T-helper 22 cell (primary cell): ENCODE data around the gene CTIF.
"Not testable (repeated sequence)": the region's sequence is repeated elsewhere in the genome, so short reads cannot be mapped to it uniquely, and the experiment has no call there.

Source experiments
- DNase-seq: peaks from one replicate; pipeline ENCODE4 v3.0.0-alpha.2; 2020; ENCODE audit warnings: low read depth

Gene CTIF

DNA sequence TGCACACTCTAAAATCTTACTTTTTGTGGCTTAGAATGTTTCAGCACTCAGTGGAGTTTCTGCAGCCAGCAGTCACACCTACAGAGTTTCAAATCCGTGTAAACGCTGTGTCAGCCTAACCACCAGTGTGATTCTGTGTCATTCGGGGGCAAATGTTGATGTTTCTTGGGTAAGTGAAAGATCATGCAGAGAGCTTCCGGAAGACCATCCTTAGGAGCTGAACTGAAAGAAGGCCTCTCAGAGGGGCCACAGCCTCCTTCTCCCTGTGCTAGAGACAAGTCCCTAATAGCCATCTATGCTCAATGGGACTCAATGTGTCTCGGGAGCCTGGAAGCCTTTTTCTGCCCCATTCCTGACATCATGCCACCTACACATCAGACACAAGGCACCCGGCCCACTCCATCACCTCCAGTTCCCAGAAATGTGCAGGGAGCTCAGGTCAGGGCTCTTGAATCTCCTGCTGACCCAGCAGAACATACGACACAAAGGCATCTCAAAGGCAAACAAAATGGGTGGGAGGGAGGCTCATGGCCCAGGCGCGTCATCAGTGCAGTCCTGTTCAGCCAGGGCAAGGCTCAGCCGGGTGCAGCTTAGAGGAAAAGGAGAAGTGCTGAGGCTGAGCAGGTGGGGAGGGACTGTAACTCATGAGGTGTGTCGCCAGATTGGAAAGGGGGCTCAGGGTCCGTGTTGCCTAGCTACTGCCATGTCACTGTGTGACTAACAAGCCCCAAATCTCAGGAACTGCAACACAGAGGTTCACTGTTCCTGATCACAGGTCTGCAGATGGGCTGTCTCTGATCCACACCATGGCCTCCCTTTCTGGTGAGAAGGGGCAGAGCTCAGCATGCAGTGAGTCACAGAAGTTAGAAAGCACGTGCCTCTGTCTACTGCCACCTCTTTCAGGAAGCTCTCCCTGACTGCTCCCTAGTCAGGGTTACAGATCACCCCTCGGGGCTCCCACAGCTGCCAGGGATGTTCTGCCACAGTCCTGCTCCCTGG is 329.9 kb downstream of the CTIF start:
- DNase-seq: no peak

DNA sequence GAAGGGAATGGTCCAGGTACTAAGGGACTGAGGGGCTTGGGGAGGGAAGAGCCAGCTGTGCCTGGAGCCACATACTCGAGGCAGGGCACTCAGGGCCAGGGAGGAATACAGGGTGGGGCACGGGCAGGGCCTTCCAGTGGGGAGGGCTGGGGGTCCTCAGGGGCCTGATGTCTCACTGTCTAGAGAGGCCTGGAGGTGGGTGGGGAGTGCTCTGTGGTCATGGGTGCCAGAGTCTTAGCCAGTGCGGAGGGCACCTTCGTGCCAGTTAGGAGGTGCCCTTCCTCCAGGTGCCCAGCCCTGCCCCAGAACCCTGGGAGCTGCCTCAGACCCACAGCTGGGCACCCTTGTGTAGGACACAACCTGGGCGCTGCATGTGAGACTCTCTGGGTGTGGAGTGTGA is 330.8 kb downstream of the CTIF start:
- DNase-seq: no peak

DNA sequence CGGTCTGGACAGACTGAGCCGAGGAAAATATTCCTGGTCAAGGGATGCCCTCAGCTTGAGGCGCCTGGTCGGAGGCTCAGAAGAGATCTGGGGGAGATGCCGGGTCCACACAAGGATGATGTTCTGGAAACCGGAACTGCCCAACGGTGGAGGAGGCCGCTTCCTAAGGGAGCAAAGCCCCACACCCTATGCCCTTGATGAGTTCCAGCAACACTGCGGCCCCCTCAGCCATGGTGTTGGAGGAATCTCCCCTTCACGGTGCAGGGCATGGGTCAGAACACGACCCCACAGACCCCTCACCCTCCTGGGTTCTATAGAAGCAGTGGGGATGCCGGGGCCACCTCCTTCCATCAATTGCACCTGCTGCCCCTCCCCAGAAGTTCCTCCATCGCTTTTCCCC is 332.1 kb downstream of the CTIF start:
- DNase-seq: not testable (repeated sequence)

DNA sequence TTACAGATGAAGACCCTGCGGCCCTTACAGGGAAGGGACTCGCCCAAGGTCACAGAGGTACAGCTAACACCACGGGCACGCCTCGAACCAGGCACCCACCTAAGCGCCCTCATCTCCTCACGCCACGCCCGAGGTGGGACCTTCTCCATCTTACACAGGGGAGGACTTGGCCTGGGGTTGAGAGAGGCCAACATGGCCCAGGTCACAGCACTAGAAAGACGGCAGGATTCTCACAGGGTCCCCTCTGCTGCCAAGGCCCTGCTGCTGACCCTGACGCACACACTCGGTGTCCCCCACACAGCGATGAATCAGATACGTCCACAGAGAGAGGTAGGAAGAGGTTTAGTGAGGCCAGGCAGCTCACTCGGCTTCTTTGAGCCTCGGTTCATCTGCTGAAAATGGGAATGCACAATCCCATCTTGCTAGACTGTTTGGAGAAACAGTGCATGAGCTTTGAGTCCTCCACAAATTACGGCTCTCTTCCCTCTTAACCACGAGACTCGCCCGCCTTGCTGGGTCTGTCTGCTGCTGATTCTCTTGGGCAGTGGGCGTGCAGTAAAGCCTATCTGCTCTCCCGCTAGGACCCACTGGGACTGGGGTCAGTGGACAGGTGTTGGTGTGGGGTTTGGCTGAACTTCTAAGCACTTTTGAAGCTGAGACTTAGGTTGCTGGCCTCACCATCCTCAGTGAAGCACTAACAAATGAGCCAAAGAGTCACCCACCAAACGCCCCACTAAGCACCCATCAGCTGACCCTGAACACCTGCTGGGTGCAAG is 332.7 kb downstream of the CTIF start:
- no peak for DNase-seq

DNA sequence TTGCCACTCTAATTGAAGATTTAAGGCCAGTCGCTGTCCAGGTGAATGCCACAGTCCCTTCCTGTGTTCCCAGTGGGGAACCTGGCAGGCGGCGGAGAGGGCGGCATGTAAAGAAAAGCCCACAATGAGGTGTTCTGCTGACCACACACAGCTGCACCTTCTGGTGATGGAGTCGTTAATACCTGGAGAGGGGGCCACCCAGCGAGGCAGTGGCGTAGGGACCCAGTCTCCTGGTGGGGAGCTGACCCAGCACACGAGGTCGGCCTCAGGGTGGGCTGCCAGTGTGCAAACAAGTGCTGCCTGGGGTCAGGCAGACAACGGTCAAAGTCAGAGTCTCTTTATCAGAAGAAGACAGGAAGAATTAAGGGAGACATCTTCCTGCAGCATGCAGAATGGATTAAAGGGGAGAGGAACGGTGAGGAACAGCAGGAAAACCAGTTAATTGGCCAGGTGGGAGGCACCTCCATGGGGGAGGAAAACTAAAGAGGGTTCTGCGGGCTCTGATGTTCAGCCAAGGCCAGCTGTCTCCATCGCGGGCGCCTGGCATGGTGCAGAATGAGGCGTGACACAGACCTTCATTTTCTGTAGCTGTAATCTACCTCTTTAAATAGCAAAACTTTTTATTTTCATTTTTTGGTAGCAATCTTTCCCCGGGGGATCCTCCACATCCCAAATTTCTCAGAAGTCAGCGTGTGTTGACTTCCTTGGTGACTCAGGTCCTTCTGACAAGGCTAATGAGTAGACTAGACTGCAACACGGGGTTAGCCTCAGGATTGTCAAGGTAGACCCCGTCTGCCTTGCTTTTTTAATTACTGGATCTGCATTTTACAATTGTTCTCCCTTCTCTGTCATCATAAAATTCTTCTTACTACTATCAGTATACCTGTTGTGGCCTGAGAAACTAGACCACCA is 333.7 kb downstream of the CTIF start:
- no peak for DNase-seq

DNA sequence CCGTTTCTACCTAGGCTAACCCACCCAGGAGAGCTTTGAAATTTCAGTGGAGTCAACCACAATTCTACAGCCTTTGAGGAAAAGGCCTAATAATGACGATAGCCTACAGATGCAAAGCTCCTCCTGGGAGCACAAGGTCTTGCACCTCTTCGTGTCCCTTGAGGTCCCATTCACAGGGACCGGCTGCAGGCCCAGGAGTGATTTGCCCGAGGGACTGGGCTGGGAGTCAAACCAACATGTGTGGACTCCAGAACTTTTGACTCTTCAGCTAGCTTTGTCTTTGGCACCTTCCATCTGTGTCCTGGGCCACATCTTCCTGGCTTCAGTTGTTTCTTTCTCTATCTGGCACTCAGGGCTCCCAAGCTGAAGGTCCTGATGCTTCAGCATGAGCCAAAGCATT is 335.4 kb downstream of the CTIF start:
- DNase-seq: no peak

DNA sequence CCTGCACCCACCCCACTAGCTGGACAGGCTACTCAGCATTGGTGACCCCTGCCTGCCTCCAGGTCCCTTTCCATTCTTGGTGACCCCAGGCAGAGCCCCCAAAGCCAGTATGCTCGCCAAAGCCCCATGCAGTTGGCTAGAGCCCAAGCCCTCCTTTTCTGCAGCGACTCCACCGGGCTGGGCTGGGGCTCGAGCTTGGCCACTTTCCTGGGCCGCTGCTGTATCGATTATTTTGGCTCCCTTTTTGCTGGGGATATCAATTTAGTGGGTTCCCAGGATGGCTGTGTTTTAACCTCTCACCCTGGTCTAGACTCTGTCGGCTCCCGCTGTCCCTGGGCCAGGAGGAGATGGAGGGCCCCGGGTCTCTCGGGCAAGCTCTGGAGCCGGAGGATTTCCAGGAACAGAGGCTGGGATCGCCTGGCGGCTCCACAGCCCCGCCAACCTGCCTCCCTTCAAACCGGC is 335.9 kb downstream of the CTIF start:
- no peak for DNase-seq

DNA sequence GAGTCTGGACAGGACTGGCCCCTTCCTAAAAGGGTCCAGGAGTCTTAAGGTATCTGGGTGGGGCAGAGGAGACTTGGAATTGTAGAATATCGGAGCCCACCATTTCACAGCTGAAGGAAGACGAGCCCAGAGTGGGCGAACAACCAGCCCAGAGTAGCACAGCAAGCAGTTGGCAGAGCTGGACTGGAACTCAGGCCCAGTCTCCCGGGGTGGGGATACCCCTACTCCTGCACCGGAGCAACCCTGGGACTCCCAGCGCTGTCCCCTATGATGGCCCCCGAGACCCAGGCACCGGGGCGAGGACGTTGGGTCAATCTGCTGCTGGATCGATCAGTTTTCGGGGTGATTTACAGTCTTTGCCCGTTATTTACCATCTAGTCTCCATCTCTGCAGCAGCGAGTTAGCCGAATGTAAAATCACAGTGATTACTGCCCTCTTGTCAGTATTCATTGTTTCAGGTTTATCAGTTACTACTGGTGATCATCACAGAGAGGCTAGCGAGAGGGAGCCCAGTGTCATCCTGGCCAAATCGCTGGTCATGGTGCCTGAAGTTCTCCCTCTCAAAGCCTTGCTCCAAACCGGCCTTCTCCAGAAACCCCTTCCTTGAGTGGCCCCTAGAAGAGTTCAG is 336.6 kb downstream of the CTIF start:
- DNase-seq: no peak

DNA sequence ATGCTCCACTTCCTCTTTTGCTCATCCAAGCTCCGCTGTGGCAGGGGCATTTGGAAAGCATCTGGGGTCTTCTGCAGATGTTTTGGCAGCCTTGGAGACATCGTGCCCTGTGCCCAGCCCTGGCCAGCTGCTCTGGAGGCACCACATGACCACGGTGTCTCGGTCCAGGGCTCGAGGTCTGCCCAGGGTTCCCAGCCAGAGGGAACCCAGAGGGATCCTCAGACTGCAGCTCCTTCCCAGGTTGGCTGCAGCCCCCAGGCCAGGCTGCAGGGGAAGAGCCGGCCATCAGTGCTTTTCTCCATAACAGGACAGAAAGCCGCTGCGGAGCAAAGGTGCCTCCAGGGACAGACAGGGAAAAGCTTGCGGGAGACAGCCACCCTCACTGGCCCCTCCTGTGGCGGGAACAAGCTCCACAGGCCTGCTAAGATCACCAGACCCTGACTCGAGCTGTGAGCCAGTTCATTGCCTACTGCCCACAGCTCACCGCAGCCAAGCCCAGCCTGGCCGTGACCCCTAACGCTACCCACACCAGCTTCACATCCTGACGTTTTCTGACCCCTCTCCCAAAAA is 337.2 kb downstream of the CTIF start:
- no peak for DNase-seq

DNA sequence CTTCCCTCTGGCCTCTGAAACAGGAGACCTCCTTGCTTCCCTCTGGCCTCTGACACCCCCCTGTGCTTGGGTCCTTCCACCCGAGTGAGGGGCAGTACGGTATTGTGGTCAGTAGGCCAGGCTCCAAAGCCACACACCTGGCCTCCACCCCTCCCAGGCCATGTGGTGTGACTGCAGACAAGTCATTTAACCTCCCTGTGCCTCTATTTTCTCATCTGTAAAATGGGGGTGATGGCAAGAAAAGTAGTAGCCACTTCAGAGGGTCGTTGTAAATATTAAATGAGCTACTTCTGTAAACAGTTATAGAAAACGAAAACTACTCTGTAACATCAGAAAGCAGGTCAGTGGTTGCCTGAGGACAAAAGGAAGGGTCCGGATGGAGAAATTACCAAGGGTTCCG is 337.8 kb downstream of the CTIF start:
- no peak for DNase-seq

DNA sequence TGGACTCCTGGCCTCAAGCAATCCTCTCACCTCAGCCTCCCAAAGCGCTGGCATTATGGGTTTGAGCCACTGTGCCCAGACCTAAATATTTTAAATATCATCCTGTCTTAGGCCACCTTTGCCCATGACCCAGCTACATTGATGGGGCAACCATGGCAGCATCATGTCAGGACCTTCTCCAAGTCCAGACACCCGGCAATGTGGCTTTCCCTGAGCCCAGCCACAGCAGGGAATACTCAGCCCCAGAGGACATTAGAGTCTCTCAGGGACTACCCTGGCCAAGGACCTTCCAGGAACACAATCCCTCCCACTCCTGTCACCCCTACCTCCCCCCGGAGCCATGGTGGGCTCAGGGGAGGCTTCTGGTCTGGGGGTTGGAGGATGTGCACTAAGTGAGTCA is 339.1 kb downstream of the CTIF start:
- DNase-seq: no peak

DNA sequence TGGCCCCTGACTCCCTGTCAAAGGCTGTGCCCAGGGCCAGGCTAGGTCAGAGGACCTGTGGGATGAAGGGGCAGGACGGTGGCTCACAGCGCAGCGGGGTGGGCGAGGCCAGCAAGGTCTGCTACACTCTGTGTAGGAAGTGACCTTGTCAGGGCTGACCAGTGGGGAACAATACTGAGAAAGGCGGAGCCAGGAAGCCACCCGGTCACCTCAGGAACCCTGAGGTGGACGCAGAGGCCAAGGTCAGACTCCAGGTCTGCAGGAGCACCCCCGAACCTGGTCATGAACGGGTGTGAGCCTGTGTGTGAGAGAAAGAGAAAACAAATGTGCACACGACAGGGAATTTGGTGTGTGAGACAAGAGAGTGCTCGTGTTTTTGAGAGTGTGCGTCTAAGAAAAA is 339.6 kb downstream of the CTIF start:
- no peak for DNase-seq

DNA sequence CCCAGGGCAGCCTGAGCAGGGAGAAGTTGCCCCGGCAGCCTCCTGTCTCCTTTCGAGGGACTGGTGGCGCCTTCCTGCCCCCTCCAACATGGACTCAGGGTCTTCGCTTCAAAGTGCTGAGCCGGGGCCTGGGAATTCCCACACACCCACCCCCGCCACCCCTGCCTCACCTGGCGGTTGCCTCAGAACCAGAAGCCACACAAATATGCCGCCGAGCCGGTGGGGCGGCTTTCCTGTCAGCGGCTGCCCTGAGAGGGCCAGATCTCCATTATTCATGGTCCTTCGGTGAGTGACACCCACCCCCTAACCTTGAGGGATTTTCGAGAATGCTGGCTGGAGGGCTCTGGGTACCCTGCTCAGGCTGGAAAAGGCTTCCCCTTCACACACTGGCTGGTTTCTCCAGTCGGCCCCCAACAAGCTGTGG is 340.2 kb downstream of the CTIF start:
- DNase-seq: no peak

DNA sequence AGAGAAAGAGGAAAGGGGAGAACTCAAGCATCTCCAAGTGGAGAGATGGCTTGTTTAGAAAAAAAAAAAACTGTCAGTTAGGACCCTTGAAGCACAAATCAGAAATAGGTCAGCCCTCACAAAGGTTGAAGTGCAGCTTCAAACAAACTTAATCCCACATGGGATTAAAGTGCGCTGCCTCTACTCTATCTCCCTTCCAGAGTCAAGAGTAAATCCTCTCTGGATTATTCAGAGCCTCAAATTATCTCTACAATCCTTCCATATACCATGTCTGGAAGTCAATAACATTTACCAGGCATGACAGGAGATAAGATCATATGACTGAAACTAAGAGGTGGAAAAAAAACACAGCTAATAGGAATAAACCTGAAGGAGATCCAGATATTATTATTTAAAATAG is 342.1 kb downstream of the CTIF start:
- no peak for DNase-seq

DNA sequence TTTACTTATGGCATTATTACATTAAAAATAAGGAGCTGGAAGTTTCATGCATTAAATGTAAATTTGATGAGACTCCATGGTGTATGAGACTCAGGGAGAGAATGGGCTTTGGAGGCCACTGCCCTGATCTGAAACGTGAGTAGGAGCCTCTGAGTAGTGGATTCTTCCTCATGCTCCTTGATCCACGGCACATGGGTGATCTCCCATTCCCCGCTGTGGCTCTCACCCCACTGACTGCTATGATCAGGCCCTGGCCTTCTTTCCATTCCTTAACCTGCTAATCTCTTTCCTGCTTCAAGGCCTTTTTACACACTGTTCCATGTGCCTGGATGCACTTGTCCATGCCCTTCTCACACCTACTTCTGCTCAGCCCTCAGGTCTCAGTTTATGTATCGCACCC is 343.5 kb downstream of the CTIF start:
- DNase-seq: no peak

DNA sequence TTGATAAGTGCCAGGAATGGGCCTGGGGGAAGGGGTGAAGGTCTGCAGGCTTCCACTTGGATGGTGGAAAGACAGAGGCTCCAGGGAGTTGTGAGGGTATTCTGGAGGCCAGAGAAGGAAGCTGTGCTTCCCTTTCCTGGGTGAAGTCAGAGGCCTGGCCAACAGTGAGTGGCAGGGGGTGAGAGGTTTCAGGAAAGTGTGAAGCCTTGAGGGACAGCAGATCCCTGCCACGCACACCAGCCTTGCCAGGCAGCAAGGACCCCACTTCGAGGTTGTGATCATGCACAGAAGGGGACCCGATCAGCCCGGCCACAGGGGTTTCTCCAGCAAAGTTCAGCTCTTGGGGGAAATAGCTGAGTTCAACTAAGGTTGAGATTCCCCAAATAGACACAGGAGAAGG is 345.5 kb downstream of the CTIF start:
- no peak for DNase-seq

DNA sequence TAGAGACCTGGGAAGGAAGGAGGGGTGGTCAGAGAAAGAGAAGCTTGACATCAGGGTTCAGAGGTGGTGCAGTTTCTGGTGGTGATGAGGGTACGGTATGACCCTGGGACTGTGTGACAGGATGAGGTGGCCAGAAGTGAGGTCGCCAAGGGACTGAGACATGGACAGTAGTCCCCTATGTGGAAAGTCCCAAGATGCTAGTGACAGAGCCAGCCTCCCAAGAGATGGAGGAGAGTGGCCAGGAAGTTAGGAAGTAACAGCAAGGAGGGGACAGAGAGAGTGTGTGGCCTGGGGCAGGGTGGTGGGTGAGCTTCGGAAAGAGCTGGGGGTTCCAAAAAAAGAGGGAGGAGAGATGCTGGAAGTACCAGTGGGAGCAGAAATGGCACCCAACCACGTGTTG is 345.9 kb downstream of the CTIF start:
- no peak for DNase-seq

DNA sequence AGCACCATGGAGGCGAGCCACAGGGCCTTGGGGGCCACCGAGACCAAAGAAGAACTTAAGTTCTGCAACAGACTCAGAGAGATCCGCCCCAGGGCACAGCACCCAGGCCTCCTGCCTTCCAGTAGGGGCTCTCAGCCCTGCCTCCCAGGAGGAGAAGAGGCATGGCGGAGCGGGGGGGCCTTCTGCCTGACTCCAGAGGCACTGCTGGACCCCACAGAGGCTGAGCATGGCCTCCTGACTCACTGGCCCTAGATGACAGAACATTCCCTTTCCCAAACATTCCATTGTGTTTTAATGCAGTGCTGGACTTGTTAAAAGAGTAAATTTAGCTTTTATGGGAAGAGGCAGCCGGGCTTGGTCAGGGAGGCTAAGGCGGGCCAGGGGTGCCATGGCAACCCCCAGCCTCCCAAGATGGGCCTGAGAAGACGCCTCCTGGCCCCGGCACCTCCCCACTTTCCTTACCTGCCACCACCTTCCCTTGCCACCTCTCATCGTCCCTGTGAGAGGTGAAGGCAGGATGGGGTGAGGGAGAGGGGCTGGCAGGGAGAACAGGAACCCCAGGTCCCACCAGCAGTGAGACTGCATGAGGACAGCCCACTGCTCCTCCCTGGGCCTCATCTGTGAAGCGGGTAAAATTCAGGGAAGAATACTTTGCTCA is 346.6 kb downstream of the CTIF start:
- no peak for DNase-seq

DNA sequence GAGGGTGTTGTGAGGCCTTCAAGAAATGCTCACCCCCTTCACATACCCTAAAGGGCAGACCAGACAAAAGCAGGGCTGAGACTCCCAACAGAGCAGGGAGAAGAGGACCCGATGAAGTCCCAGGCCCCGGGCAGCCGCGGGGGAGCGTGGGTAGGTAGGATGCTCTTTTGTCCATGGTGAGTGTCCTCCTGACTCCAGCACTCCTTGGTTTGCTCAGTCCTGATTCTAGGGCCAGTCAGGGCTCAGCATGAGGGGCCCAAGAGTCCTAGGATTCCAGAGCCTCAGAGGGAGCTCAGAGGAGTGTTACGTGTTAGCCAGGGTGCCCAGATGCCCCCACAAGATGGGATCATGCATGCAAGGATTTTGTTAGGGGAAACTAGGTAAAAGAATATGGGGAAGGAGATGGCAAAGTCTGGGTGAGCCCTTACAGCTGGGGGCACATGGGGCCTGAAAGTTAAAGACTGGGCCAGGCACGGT is 347.1 kb downstream of the CTIF start:
- no peak for DNase-seq

DNA sequence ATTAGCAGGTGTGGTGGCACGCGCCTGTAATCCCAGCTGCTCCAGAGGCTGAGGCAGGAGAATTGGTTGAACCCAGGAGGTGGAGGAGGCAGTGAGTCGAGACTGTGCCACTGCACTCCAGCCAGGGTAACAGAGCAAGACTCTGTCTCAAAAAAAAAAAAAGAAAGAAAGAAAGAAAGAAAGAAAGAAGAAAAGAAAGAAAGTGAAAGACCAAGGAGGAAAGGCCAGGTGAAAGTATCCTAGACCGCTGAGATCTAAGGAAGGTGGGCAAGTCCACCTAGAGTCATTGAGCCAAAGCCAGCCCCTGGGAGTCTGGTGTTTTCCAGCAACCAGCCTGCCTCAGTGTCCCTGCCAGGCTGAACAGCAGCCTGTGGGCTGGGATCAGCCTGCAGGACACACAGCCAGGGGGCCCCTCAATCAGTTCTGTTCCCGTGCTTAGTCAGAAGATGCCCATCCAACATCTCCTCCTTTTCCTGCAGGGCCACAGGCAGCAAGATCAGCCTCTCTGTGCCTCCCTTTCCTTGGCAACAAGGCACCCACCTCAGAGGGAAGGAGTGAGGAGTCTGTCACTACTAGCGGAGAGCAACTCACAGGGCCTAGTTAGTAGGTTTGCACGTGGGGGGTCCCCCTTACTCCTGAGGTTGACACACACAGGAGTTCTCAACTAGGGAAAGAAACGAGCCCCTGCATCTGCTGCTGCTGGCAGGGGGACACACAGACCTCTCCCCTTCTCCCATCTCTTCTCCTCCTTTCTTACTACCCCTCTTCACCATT is 347.9 kb downstream of the CTIF start:
- no peak for DNase-seq
